GM18907 (cell line): Measurements from ENCODE around the gene CD6.

Experiments
- ATAC-seq: cut with Tn5 transposase; IDR thresholded peaks from one replicate; pipeline ENCODE4 v1.9.1; 2021; ENCODE audit warnings: mild to moderate bottlenecking, moderate library complexity; ENCODE audit not compliant: unreplicated experiment

The CD6 gene

GRCh38 chr11:60971520-60971919, at the start of gene CD6:
Gene CD6 (plus strand): TSS chr11:60971680. CDS start chr11:60971866, 186 bp downstream.
- ATAC-seq, result no peak

GRCh38 chr11:60921777-60922335, 49.6 kb upstream of the CD6 start:
- ATAC-seq, result no peak

GRCh38 chr11:60922906-60923305, 48.6 kb upstream of the CD6 start:
- ATAC-seq, result no peak

GRCh38 chr11:60923326-60923725, 48.2 kb upstream of the CD6 start:
- no peak for ATAC-seq

GRCh38 chr11:60923800-60924109, 47.7 kb upstream of the CD6 start:
- ATAC-seq, result no peak

- no peak for ATAC-seq
Observed at GRCh38 chr11:60924110-60924905, 47.2 kb upstream of the CD6 start, which contains the start of gene TMEM132A. Gene TMEM132A (plus strand): TSS chr11:60924460. CDS start chr11:60924634, 174 bp downstream.

- ATAC-seq, result no peak
Observed at GRCh38 chr11:60924906-60925853, 46.3 kb upstream of the CD6 start.

- ATAC-seq, result no peak
Observed at GRCh38 chr11:60925868-60926267, 45.6 kb upstream of the CD6 start.

GRCh38 chr11:60926500-60926899, 45.0 kb upstream of the CD6 start:
- ATAC-seq, result no peak

- no peak for ATAC-seq
Observed at GRCh38 chr11:60927061-60927592, 44.4 kb upstream of the CD6 start.

- ATAC-seq, result no peak
Observed at GRCh38 chr11:60927600-60927999, 43.9 kb upstream of the CD6 start.

- ATAC-seq, result no peak
Observed at GRCh38 chr11:60928563-60929001, 42.9 kb upstream of the CD6 start.

- no peak for ATAC-seq
Observed at GRCh38 chr11:60929764-60930163, 41.7 kb upstream of the CD6 start.

- no peak for ATAC-seq
Observed at GRCh38 chr11:60930394-60930793, 41.1 kb upstream of the CD6 start.

- ATAC-seq, result no peak
Observed at GRCh38 chr11:60931917-60932316, 39.6 kb upstream of the CD6 start.

- ATAC-seq, result no peak
Observed at GRCh38 chr11:60932605-60933356, 38.7 kb upstream of the CD6 start.

- ATAC-seq, result no peak
Observed at GRCh38 chr11:60933416-60934123, 37.9 kb upstream of the CD6 start.

GRCh38 chr11:60934124-60934789, 37.2 kb upstream of the CD6 start:
- no peak for ATAC-seq
